LHCN-M2 (cell line): ENCODE data around the gene CDC42SE2. TPM values are rescaled to one million over a fixed set of nuclear protein-coding genes. Genes with fewer than 3 reads are reported as not detected.
"Not testable (repeated sequence)": the region's sequence is repeated elsewhere in the genome, so short reads cannot be mapped to it uniquely, and the experiment has no call there.

Experiments
- DNase-seq: peaks from one replicate; pipeline ENCODE4 v3.0.0-alpha.2; 2012; ENCODE audit warnings: low read depth
- total RNA-seq: library from RNA; depleted of rRNA; stranded (reverse); fragments of >200 nt; gene quantifications from 2 replicates; pipeline ENCODE4 v1.2.3, GENCODE V29; 2014

CDC42SE2 gene
- total RNA-seq, 1 experiment from 2014 or later: 46.8 TPM

DNA sequence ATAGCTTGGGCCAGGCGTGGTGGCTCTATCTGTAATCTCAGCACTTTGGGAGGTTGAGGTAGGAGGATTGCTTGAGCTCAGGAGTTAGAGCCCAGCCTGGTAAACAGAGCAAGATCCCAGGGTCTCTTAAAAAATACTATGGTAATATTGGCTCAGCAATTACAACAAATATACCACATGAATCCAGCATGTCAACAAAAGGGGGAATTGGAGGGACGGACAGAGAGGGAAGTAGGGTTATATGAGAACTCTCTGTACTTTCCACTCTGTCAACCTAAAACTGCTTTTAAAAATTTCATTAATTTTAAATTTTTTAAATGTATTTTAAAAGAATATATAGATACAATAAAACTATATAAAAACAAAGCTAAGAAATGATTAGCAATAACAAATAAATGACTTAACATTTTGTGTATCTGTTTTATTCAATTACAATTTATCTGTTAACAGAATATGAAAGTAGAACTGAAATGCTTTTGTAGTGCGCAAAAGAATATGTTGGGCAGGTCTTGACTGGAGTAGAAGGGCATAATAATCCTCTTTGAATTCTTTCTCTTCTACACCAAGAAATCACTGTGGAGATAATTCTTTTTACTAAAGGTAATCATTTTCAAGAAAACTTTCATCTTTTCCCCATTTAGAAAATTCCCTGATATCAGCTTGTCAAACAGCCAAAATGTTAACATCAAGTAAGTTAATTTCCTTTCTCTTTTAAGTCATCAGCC lies 12.9 kb upstream of the CDC42SE2 start:
- DNase-seq: no peak

DNA sequence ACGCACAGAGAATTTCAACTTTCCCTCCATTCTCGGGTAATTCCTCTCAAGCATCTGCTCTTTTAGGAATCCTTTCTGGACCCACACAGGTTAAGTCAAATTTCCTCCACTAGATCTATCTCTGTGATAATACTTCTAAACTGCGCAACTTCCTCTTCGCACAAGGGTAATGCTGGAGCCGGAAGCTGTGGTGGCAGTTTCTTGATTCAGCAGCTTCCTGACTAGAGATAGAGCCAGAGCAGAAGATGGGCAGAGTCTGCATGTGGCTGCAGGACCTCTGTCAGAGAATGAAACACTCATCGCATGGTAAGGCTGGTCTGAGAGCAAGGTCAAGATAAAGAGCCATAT lies 11.1 kb upstream of the CDC42SE2 start:
- DNase-seq: no peak

- DNase-seq: not testable (repeated sequence)
Observed at GRCh38 chr5:131254025-131254424, 9.8 kb upstream of the CDC42SE2 start.

GRCh38 chr5:131254741-131255140 lies 9.1 kb upstream of the CDC42SE2 start:
- peak; percentile 12 for DNase-seq

DNA sequence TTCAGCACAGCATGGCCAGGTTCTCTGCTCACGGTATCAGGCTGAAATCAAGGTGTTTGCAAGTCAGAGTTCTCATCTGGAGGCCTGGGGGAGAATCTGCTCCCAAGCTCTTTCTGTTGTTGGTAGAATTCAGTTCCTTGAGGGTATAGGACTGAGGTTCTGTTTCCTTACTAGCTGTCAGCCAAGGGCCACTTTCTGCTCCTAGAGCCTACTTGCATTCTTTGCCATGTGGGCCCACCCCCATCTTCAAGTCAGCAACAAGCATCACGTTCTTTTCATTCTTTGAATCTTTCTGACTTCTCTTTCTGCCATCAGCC lies 7.4 kb upstream of the CDC42SE2 start:
- no peak for DNase-seq

- DNase-seq: no peak
Observed at GRCh38 chr5:131258733-131259132, 5.1 kb upstream of the CDC42SE2 start.

GRCh38 chr5:131259326-131259725 lies 4.5 kb upstream of the CDC42SE2 start:
- DNase-seq: peak; percentile 34

- DNase-seq: peak; percentile 70
Observed at GRCh38 chr5:131260895-131261294, 3.0 kb upstream of the CDC42SE2 start.

GRCh38 chr5:131261483-131261882 lies 2.4 kb upstream of the CDC42SE2 start:
- DNase-seq: no peak

GRCh38 chr5:131262953-131263541 lies 806 bp upstream of the CDC42SE2 start:
- DNase-seq: peak; percentile 17

DNA sequence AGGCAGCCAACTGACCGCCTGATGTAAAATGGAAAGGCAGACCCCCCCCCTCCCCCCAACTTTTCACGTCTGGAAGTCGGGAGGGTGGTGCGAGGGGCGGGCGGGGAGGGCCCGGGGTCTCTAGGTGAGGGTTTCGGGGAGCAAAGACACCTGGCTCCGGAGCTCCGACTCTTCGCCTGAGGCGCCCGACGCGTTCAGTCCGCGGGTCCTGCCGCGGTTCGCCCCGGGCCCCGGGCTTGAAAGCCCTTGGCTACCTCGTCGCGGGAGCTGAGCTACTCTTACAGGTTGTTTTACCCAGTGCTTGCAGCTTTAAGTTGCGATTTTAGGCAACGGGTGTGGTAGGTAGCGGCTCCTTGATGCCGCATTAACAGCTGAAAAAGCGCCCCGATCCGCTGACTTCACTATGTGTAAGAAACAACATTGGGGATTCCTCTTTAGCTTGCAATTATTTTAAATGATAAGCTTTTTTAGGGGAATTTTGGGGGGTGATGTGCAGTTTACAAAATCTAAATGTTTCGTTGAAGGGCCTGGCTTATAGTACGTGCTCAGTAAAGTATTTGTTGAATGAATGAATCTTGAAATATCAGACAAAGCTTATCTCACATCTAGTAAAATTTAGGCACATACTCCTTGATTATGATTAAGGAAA lies 722 bp downstream of the CDC42SE2 start:
- peak; percentile 32 for DNase-seq

- DNase-seq: peak; percentile 38
Observed at GRCh38 chr5:131265311-131265803, 1.5 kb downstream of the CDC42SE2 start.

DNA sequence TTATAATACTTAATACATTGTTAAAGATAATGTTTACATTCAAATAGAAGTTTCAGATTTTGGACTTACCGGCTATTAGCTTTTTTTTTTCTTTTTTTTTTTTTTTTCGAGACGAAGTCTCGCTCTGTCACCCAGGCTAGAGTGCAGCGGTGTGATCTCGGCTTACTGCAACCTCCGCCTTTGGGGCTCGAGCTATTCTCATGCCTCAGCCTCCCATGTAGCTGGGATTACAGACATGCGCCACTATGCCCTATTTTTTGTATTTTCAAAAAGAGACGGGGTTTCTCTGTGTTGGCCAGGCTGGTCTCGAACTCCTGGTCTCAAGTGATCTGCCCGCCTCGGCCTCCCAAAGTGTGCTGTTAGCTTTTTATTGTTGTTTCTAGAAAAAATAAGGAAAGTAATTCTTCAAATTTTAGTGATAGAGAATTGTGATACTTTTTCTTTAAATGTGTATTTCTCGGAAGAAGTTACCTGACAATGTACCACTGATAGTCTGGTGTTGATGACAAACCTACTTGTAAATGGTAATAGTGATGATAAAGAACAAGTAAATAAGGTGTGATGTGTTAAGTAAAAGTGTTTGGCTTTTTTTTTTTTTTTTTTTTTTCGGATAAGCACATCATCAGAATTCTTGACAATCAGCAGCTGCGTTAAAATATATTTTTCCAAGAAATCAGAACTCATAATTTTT lies 2.7 kb downstream of the CDC42SE2 start:
- no peak for DNase-seq

GRCh38 chr5:131268758-131269370 lies 5.0 kb downstream of the CDC42SE2 start:
- no peak for DNase-seq

DNA sequence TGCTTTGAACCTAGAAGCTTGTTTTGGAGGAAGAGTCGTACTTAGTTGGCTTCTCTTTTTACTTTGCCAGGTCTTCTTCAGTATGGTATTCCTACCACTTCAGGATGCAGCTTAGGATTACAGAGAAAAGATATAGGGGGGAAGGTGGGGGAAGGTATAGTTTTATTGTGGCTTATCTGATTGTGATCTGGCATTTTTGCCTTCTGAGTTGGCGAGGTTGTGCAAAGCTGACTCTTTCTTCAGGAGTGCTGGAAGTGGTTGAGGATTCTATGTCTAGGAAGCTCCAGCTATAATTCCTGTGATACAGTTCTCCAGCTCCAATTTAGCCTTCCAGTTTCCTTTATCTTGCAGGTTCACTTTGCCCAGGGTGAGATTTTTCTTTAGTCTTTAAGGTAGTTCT lies 7.0 kb downstream of the CDC42SE2 start:
- DNase-seq: peak; percentile 19

DNA sequence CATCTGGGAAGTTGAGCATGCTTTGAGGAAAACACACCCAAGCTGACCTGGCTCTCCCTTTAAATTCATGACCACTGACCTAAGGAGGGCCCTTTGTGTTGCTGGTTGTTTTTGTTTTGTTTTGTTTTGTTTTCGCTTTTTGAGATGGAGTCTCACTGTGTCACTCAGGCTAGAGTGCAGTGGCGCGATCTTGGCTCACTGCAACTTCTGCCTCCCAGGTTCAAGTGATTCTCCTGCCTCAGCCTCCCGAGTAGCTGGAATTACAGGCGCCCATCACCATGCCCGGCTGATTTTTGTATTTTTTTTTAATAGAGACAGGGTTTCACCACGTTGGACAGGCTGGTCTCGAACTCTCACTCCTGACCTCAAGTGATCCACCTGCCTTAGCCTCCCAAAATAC lies 8.0 kb downstream of the CDC42SE2 start:
- DNase-seq: not testable (repeated sequence)

DNA sequence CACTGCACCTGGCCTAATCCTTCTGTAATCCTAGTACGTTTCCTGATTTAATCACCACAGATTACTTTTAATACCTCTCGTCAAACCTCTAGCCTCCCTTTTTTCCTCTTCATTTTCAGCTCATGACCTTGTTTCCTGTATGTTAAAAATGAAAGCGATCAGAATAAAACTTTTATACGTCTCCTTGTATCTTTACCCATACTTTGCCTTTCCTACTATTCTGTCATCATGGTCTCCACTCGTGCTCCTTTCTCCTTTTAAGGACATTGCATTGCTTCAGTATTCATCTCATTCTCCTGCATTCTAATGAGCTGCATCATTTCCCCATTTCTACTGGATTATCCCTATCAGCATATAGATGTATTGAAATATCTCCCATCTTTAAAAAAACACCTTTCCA lies 8.5 kb downstream of the CDC42SE2 start:
- no peak for DNase-seq

- no peak for DNase-seq
Observed at GRCh38 chr5:131272724-131273123, 8.9 kb downstream of the CDC42SE2 start.

DNA sequence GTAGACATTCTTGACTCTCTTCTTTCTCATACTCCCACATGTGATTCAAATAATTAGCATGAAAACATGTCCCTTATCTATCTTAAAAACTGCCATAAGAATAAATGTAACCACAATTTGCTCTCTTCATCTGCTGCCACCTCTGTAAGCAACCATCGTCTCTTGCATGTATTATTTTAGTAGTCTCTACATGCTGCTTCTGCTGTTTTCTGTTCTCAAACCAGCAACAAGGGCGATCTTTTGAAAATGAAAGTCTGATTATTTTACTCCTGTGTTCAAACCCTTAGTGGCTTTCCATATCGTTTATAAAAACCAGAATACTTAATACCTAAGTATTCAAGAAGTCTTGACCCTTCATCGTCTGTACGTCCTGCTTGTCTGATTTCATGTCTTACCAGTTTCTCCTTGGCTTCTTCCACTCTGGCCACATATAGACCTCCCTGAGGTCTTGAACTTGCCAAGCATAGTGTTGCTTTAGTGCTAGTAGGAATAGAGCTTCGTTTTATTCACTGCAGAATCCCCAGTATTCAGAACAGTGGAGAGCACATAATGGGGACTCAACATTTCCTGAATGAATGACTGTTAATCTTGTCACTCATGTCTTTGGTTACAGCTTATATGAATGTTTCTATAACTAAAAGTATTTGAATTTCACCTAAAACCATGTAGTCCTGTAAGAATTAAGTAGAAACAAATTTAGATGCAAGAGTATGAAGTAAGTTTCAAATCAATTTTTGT lies 10.6 kb downstream of the CDC42SE2 start:
- DNase-seq: no peak

DNA sequence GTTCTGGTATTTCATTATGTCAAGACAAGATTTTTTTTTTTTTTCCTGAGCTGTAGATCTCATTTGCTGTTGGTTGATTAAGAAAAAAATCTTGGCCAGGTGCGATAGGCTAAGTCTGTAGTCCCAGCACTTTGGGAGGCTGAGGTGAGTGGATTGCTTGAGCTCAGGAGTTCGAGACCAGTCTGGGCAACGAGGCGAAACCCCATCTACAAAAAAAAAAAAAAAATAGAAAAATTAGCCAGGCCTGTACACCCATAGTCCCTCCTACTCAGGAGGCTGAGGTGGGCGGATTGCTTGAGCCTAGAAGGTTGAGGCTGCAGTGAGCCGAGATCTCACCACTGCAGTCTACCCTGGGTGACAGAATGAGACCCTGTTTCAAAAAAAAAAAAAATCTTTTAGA lies 12.2 kb downstream of the CDC42SE2 start:
- no peak for DNase-seq

- no peak for DNase-seq
Observed at GRCh38 chr5:131277447-131277846, 13.6 kb downstream of the CDC42SE2 start.
